B cell (primary cell): ENCODE results near the gene CHCHD6. TPM values are rescaled to one million over a fixed set of nuclear protein-coding genes. Genes with fewer than 3 reads are reported as not detected.

Source experiments
- ATAC-seq: fragments of 200-7000 bp; cut with Tn5 transposase; one replicate; pipeline ENCODE4 v1.10.0; 2021; ENCODE audit warnings: low read depth, mild to moderate bottlenecking, moderate number of reproducible peaks, moderate library complexity
- CTCF ChIA-PET: fragments of 350-600 bp; sonication (Branson Sonifier 250); formaldehyde crosslinking; loops from one replicate; lab custom pipeline; 2021; ENCODE audit warnings: antibody characterized with exemption, inconsistent platforms; lab: Charles Lee
- POLR2A ChIA-PET: fragments of 350-600 bp; sonication (Branson Sonifier 250); formaldehyde crosslinking; loops from one replicate; lab custom pipeline; 2021; ENCODE audit warnings: antibody characterized with exemption; lab: Charles Lee
- DNase-seq: peaks from one replicate; pipeline ENCODE4 v3.0.0; 2013
- H2AFZ ChIP-seq: 2 replicates; pipeline ENCODE4 v1.6.1; 2012; ENCODE audit warnings: mild to moderate bottlenecking, low read depth, low read length; ENCODE audit not compliant: insufficient read depth, poor library complexity, severe bottlenecking
- H3K27ac ChIP-seq, 2 donors: 1 replicate in 1 of 2; 2 replicates in 1 of 2; pipeline ENCODE4 v1.5.1; 2012 to 2013; ENCODE audit warnings: low read length in 2 of 2, mild to moderate bottlenecking in 2 of 2, moderate library complexity in 1 of 2
- H3K27me3 ChIP-seq, 4 experiments: fragments of 200-600 bp in 1 of 4; sonication (generic) in 1 of 4; replicated peaks in 1 of 4; 1 replicate in 2 of 4; 2 replicates in 2 of 4; pipeline versions ENCODE4 v1.6.1 to v1.7.0; 2013 to 2016; ENCODE audit warnings: low read length in 3 of 4, mild to moderate bottlenecking in 2 of 4, mixed read lengths in 1 of 4, moderate library complexity in 1 of 4; ENCODE audit not compliant: insufficient read depth in 4 of 4, control insufficient read depth in 3 of 4; ENCODE audit errors: control extremely low read depth in 1 of 4
- H3K36me3 ChIP-seq, 2 experiments: replicated peaks in 1 of 2; 1 replicate in 1 of 2; 2 replicates in 1 of 2; pipeline versions ENCODE4 v1.6.1 to v1.7.1; 2013; ENCODE audit warnings: low read length in 1 of 2; ENCODE audit not compliant: insufficient read depth in 2 of 2, control insufficient read depth in 1 of 2; ENCODE audit errors: control extremely low read depth in 1 of 2, extremely low read depth in 1 of 2
- H3K4me1 ChIP-seq, 2 donors: fragments of 200-600 bp in 1 of 2; sonication (generic) in 1 of 2; 1 replicate in 1 of 2; 2 replicates in 1 of 2; pipeline versions ENCODE4 v1.5.1 to v1.6.1; 2013 to 2017; ENCODE audit warnings: low read length in 2 of 2; ENCODE audit not compliant: control insufficient read depth in 2 of 2, insufficient read depth in 2 of 2
- H3K4me2 ChIP-seq: replicated peaks from 2 replicates; pipeline ENCODE3; 2012; ENCODE audit warnings: mild to moderate bottlenecking, low read depth, low read length; ENCODE audit not compliant: poor library complexity, severe bottlenecking
- H3K4me3 ChIP-seq, 5 experiments: fragments of 200-600 bp in 1 of 5; sonication (generic) in 1 of 5; 1 replicate in 3 of 5; 2 replicates in 2 of 5; pipeline versions ENCODE4 v1.5.1 to v1.7.0; 2011 to 2016; ENCODE audit warnings: low read length in 4 of 5, mild to moderate bottlenecking in 4 of 5, low read depth in 2 of 5, control low read depth in 1 of 5, moderate library complexity in 1 of 5; ENCODE audit not compliant: insufficient read depth in 1 of 5; ENCODE audit errors: control extremely low read depth in 1 of 5, extremely low read depth in 1 of 5
- H3K79me2 ChIP-seq: fragments of 200-600 bp; sonication (generic); one replicate; pipeline ENCODE4 v1.6.0; 2016; ENCODE audit warnings: low read length; ENCODE audit not compliant: control insufficient read depth, insufficient read depth
- H3K9ac ChIP-seq: fragments of 200-600 bp; sonication (generic); 2 replicates; pipeline ENCODE4 v1.6.1; 2017; ENCODE audit warnings: mild to moderate bottlenecking, low read length, moderate library complexity
- H3K9me3 ChIP-seq, 3 donors: one replicate each; pipeline versions ENCODE4 v1.6.1 to v1.7.1; 2013; ENCODE audit warnings: low read length in 2 of 3; ENCODE audit not compliant: control insufficient read depth in 2 of 3, insufficient read depth in 1 of 3; ENCODE audit errors: control extremely low read depth in 1 of 3
- H4K20me1 ChIP-seq: 2 replicates; pipeline ENCODE4 v1.6.0; 2012; ENCODE audit warnings: mild to moderate bottlenecking, low read length; ENCODE audit not compliant: insufficient read depth, control insufficient read depth, poor library complexity, severe bottlenecking
- H3K27ac Mint-ChIP-seq: one replicate; pipeline ENCODE4 v1.8.0; 2021; ENCODE audit warnings: mixed read lengths
- H3K27me3 Mint-ChIP-seq: one replicate; pipeline ENCODE4 v1.8.0; 2021; ENCODE audit warnings: mixed read lengths
- H3K4me1 Mint-ChIP-seq: one replicate; pipeline ENCODE4 v1.8.0; 2021; ENCODE audit warnings: mixed read lengths
- H3K4me3 Mint-ChIP-seq: one replicate; pipeline ENCODE4 v1.8.0; 2021; ENCODE audit warnings: mixed read lengths
- H3K9me3 Mint-ChIP-seq: one replicate; pipeline ENCODE4 v1.8.0; 2022; ENCODE audit warnings: mixed read lengths; ENCODE audit not compliant: insufficient read depth
- EZH2 ChIP-seq: IDR thresholded peaks from 2 replicates; pipeline ENCODE4 v1.6.1; 2012; ENCODE audit warnings: borderline replicate concordance, low read depth, mild to moderate bottlenecking, moderate library complexity, low read length; ENCODE audit not compliant: insufficient read depth, poor library complexity, severe bottlenecking
- WGBS: methylation state at CpG from one replicate; pipeline ENCODE4 v1.1.5; 2013; ENCODE audit warnings: missing lambda C conversion rate; ENCODE audit not compliant: insufficient coverage; 5-methylcytosine and 5-hydroxymethylcytosine counted together
- intact Hi-C: fragments of 100-400 bp; cut with micrococcal nuclease; formaldehyde crosslinking; loops from one replicate; pipeline ENCODE4 v1.10.0; 2022
- polyA plus RNA-seq: library from polyadenylated mRNA; depleted of rRNA; stranded (reverse); fragments of >200 nt; gene quantifications from 2 replicates; pipeline ENCODE4 v1.2.3, GENCODE V29; 2012
- total RNA-seq, 2 donors: library from RNA; stranded (reverse); fragments of 120-200 nt in 1 of 2; gene quantifications; 1 replicate in 1 of 2; 2 replicates in 1 of 2; pipeline versions ENCODE4 v1.2.3 to v1.2.4, GENCODE V29; 2013 to 2022
- TF ChIP-seq, protein P1 (sequence below): fragments of 200-600 bp; IDR thresholded peaks from one replicate; pipeline ENCODE4 v1.8.0; 2022; ENCODE audit warnings: antibody characterized with exemption, mild to moderate bottlenecking

CHCHD6 gene
- total and polyA plus RNA-seq, 2 donors (not counting 1 experiment from before 2014, with no cell fraction given) = 8.0 to 13.5 TPM

DNA sequence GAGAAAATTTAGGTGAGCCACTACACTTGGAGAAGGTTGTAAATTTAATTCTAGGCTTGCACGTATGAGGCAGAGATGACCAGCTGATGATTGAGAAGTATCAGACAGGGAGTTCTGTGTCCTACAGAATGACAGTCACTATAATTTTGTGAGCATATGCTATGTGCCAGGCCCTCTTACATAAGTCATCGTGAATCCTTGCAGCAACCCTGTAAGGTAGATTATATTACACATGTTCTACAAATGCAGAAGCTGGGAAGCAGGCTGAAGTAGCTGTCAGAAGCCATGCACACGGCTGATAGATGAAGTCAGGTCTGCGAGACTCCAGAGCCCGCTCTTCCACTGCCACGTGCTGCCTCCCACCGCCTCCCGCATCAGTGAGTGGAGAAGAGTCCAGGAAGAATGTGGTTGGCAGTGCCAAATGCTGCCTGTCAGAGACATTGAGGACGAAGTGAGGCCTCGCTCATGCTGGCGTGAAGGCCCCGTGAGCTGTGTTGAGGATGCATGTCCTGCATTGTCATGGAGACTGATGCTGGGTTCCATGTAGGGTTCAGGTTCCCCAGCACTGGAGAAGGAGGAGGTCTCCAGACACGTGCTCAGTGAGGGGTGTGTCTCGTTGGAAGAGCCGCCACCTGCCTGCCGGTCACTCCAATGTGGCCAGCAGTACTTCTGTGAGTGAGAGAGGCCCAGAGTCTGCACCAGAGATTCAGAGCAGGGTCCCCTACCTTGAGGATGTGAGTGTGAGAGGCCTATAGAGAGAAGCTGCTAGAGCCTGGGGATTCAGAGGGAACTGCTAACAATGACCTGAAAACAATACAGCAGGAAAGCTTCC is 155.6 kb downstream of the CHCHD6 start:
- no peak overlapping the region for H3K4me3 ChIP-seq
- Mint-ChIP-seq H3K27ac (no peak overlapping the region), H3K27me3 (no peaks in the 10 kb centered on the region), H3K4me3 (no peak overlapping the region), H3K9me3 (no peaks in the 10 kb centered on the region), H3K4me1 (no peaks in the 10 kb centered on the region)
- no peak overlapping the region for H2AFZ ChIP-seq
- no peaks in the 10 kb centered on the region for H3K4me1 ChIP-seq
- no peak overlapping the region for H3K4me2 ChIP-seq
- POLR2A ChIA-PET = no interaction called here
- no peak overlapping the region for H3K27ac ChIP-seq
- no peaks in the 10 kb centered on the region for H4K20me1 ChIP-seq
- H3K9me3 ChIP-seq = no peaks in the 10 kb centered on the region
- H3K9ac ChIP-seq = no peak overlapping the region
- H3K79me2 ChIP-seq = no peaks in the 10 kb centered on the region
- intact Hi-C loops = no loop called here
- ATAC-seq (no peak), DNase-seq (no peak)
- CTCF ChIA-PET = no interaction called here
- no peaks in the 10 kb centered on the region for H3K27me3 ChIP-seq
- no peak for TF ChIP-seq EZH2
- TF ChIP-seq, protein P1, sequence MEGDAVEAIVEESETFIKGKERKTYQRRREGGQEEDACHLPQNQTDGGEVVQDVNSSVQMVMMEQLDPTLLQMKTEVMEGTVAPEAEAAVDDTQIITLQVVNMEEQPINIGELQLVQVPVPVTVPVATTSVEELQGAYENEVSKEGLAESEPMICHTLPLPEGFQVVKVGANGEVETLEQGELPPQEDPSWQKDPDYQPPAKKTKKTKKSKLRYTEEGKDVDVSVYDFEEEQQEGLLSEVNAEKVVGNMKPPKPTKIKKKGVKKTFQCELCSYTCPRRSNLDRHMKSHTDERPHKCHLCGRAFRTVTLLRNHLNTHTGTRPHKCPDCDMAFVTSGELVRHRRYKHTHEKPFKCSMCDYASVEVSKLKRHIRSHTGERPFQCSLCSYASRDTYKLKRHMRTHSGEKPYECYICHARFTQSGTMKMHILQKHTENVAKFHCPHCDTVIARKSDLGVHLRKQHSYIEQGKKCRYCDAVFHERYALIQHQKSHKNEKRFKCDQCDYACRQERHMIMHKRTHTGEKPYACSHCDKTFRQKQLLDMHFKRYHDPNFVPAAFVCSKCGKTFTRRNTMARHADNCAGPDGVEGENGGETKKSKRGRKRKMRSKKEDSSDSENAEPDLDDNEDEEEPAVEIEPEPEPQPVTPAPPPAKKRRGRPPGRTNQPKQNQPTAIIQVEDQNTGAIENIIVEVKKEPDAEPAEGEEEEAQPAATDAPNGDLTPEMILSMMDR = no peak
- H3K36me3 ChIP-seq = no peaks in the 10 kb centered on the region
- 96% methylated on average over 13 of the region's 16 CpGs for WGBS

DNA sequence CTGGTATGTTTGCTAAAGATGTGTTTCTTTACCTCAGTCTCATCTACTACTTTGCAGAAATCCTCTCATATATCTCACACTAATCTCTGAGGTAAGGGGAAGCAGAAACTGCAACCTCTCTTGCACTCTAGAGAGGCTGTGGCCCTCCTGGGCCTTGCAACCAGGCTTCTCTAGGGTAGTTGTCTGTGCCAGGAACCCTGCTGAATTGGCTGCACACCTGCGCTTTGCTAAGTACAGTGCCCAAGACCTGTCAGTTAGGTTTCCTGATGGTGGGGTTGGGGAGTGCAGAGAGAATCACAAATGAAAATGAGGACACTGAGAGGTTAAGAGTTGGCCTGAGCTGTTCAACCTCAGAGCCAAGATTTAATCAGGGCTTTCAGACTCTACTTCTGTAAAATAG is 161.7 kb downstream of the CHCHD6 start:
- Mint-ChIP-seq H3K9me3 (no peaks in the 10 kb centered on the region), H3K27ac (no peak overlapping the region), H3K4me3 (no peak overlapping the region), H3K27me3 (no peaks in the 10 kb centered on the region), H3K4me1 (no peaks in the 10 kb centered on the region)
- Histone ChIP-seq H2AFZ (no peak overlapping the region), H3K27ac (no peak overlapping the region), H4K20me1 (no peaks in the 10 kb centered on the region), H3K79me2 (no peaks in the 10 kb centered on the region), H3K27me3 (no peaks in the 10 kb centered on the region), H3K36me3 (no peaks in the 10 kb centered on the region), H3K4me3 (no peak overlapping the region), H3K9ac (no peak overlapping the region), H3K4me1 (no peaks in the 10 kb centered on the region), H3K4me2 (no peak overlapping the region), H3K9me3 (no peaks in the 10 kb centered on the region)
- CTCF ChIA-PET = no interaction called here
- WGBS = 43% methylated on average over 1 of the region's 1 CpG
- POLR2A ChIA-PET = no interaction called here
- intact Hi-C loops = no loop called here
- TF ChIP-seq, protein P1 = no peak
- TF ChIP-seq EZH2 = no peak
- DNase-seq (no peak), ATAC-seq (no peak)
